Activated CD4-positive, alpha-beta memory T cell treated with anti-CD3 and anti-CD28 coated beads for 36 hours (primary cell): Measurements from ENCODE around the gene RFNG. TPM values are rescaled to one million over a fixed set of nuclear protein-coding genes. Genes with fewer than 3 reads are reported as not detected.

ENCODE experiments used
- CTCF ChIA-PET: fragments of 350-600 bp; sonication (Branson Sonifier 250); formaldehyde crosslinking; loops from one replicate; lab custom pipeline; 2021; ENCODE audit warnings: antibody characterized with exemption, inconsistent platforms; lab: Charles Lee
- POLR2A ChIA-PET: fragments of 350-600 bp; sonication (Branson Sonifier 250); formaldehyde crosslinking; loops from one replicate; lab custom pipeline; 2021; ENCODE audit warnings: antibody characterized with exemption; lab: Charles Lee
- DNase-seq: peaks from one replicate; pipeline ENCODE4 v3.0.0-alpha.2; 2020
- H3K27ac Mint-ChIP-seq: one replicate; pipeline ENCODE4 v1.8.0; 2021; ENCODE audit warnings: mixed read lengths
- H3K27me3 Mint-ChIP-seq: one replicate; pipeline ENCODE4 v1.8.0; 2021; ENCODE audit warnings: mixed read lengths
- H3K36me3 Mint-ChIP-seq: one replicate; pipeline ENCODE4 v1.8.0; 2021; ENCODE audit warnings: mixed read lengths
- H3K4me1 Mint-ChIP-seq: one replicate; pipeline ENCODE4 v1.8.0; 2021; ENCODE audit warnings: low read depth, mixed read lengths
- H3K4me3 Mint-ChIP-seq: one replicate; pipeline ENCODE4 v1.8.0; 2021; ENCODE audit warnings: mild to moderate bottlenecking, mixed read lengths
- H3K9me3 Mint-ChIP-seq: one replicate; pipeline ENCODE4 v1.8.0; 2021; ENCODE audit warnings: mixed read lengths
- intact Hi-C: fragments of 100-400 bp; cut with micrococcal nuclease; formaldehyde crosslinking; loops from one replicate; pipeline ENCODE4 v1.15.1; 2023
- total RNA-seq, 2 experiments: library from RNA; stranded (reverse); gene quantifications; one replicate each; pipeline ENCODE4 v1.2.3, GENCODE V29; 2021

The RFNG gene
- total RNA-seq, 2 experiments from 2014 or later = 16.5 to 17.5 TPM

GRCh38 chr17:82060614-82061013, 9.0 kb upstream of the RFNG start:
- Mint-ChIP-seq H3K4me1 (peaks cover 5% of the 10 kb centered on the region), H3K36me3 (peaks cover 8% of the 10 kb centered on the region), H3K27me3 (no peaks in the 10 kb centered on the region), H3K4me3 (no peak overlapping the region), H3K9me3 (no peaks in the 10 kb centered on the region), H3K27ac (no peak overlapping the region)
- intact Hi-C loops = loop anchor here (10.0 kb wide), 1 partner anchor 94 kb away; no protein-coding TSS in a partner anchor
- CTCF ChIA-PET = interaction anchor here (1.0 kb wide), 1 partner anchor 93 kb away, joined by 3 read pairs; no protein-coding TSS in a partner anchor
- DNase-seq = no peak
- POLR2A ChIA-PET = interaction anchor here (1.4 kb wide), 1 partner anchor 17 kb away, joined by 6 read pairs; no protein-coding TSS in a partner anchor

DNA sequence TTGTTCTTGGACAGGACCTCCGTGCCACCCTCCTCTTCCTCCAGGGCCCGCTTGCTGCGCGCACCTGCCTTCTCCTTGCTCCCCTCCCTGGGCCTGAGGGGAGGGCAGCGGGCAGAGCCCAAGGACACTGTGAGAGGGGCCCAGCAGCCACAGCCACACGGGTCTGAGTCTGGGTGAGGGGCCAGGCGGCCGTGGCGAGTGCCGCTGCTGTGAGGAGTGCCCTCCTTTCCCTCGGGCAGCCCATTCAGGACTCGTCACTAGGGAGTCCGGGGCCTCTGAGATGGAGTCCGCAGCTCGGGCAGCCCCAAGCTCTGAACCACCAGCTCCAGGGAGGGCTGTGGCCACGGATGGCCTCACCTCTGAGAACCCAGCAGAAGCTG, 8.4 kb upstream of the RFNG start:
- Mint-ChIP-seq H3K27me3 (no peaks in the 10 kb centered on the region), H3K4me3 (no peak overlapping the region), H3K4me1 (peaks cover 5% of the 10 kb centered on the region), H3K27ac (no peak overlapping the region), H3K36me3 (peaks cover 8% of the 10 kb centered on the region), H3K9me3 (no peaks in the 10 kb centered on the region)
- DNase-seq = no peak
- intact Hi-C loops = loop anchor here (10.0 kb wide), 1 partner anchor 95 kb away; no protein-coding TSS in a partner anchor
- CTCF ChIA-PET = interaction anchor here (1.0 kb wide), 1 partner anchor 94 kb away, joined by 3 read pairs; no protein-coding TSS in a partner anchor
- POLR2A ChIA-PET = interaction anchor here (1.4 kb wide), 1 partner anchor 18 kb away, joined by 6 read pairs; no protein-coding TSS in a partner anchor

- H3K27ac Mint-ChIP-seq = no peak overlapping the region
- POLR2A ChIA-PET = interaction anchor here (1.4 kb wide), 1 partner anchor 18 kb away, joined by 6 read pairs; no protein-coding TSS in a partner anchor
Observed at GRCh38 chr17:82059272-82060000, 7.8 kb upstream of the RFNG start.

DNA sequence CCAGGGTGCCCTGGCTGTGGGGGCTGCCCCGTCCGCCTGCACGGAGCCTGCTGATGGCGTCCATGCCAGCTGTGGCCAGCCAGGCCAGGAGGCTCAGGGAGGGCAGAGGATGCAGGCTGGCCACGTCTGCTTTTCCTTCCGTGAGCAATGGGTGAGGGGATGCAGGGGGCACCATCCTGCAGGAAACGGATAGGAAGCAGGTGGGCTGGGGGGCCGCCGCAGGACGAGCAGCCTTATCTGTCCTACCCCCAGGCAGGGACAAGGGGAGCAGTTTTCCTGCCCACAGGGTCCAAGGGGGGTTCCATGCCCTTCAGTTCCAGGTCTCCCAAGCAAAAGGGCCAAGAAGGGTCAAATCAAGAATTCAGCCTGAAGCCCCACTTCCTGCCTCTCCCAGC, 7.2 kb upstream of the RFNG start:
- POLR2A ChIA-PET = interaction anchor here (1.4 kb wide), 1 partner anchor 19 kb away, joined by 6 read pairs; no protein-coding TSS in a partner anchor
- H3K27me3 Mint-ChIP-seq = no peaks in the 10 kb centered on the region
- no peaks in the 10 kb centered on the region for H3K4me1 Mint-ChIP-seq
- no peaks in the 10 kb centered on the region for H3K9me3 Mint-ChIP-seq
- H3K27ac Mint-ChIP-seq = no peak overlapping the region
- no peak overlapping the region for H3K4me3 Mint-ChIP-seq
- H3K36me3 Mint-ChIP-seq = peaks cover 8% of the 10 kb centered on the region
- CTCF ChIA-PET = no interaction called here
- intact Hi-C loops = no loop called here
- no peak for DNase-seq

More at GRCh38 chr17:82059272-82060000, 7.8 kb upstream of the RFNG start:
- Mint-ChIP-seq H3K4me3 (no peak overlapping the region), H3K4me1 (peaks cover 5% of the 10 kb centered on the region), H3K27me3 (no peaks in the 10 kb centered on the region), H3K9me3 (no peaks in the 10 kb centered on the region), H3K36me3 (peaks cover 8% of the 10 kb centered on the region)
- CTCF ChIA-PET = interaction anchor here (1.0 kb wide), 1 partner anchor 95 kb away, joined by 3 read pairs; no protein-coding TSS in a partner anchor
- intact Hi-C loops = no loop called here
- no peak for DNase-seq

- POLR2A ChIA-PET = no interaction called here
- Mint-ChIP-seq H3K9me3 (no peaks in the 10 kb centered on the region), H3K4me3 (no peak overlapping the region), H3K4me1 (peaks cover 5% of the 10 kb centered on the region), H3K36me3 (peaks cover 8% of the 10 kb centered on the region), H3K27me3 (no peaks in the 10 kb centered on the region), H3K27ac (no peak overlapping the region)
- CTCF ChIA-PET = no interaction called here
- intact Hi-C loops = no loop called here
- no peak for DNase-seq
Observed at GRCh38 chr17:82058230-82058854, 6.7 kb upstream of the RFNG start.

DNA sequence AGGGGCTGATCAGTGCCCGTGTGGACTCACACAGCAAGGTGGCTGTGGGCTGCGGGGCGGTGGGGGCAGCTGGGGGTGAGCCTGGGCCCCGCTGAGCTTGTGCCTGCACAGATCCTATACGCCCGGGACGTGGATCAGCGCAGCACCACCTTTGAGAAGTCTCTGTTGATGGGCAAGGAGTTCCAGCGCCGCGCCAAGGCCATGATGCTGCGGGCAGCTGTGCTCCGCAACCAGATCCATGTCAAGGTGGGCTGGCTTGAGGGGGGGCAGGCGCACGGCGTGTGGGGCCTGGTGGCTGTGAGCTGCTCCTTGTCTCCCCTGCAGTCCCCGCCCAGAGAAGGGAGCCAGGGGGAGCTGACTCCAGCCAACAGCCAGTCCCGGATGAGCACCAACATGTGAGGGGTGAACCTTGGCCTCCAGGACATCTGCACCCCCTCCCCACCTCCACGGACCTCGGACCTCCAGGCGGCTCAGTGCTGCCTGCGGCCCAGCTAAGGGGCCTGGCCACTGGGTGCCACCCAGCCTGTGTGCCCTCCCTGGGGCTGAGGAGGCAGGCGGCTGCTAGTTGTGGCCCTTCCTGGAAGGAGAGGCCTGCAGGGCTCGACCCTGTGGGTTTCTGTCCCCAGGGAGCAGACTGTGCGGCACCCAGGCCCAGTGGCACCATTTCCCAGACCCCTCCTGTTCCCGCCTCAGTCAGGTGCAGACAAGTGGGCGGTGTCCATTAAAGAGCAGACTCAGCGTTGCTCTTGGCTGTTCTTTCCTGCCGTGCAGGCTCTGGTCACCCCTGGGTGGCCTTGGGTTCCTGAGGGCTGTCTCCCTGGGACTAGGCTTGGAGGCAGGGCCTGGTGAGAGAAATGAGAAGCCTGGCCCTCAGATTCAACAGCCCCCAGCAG, 5.4 kb upstream of the RFNG start:
- no peak for DNase-seq
- Mint-ChIP-seq H3K27ac (no peak overlapping the region), H3K4me3 (no peak overlapping the region), H3K4me1 (peaks cover 11% of the 10 kb centered on the region), H3K27me3 (no peaks in the 10 kb centered on the region), H3K36me3 (peaks cover 6% of the 10 kb centered on the region), H3K9me3 (no peaks in the 10 kb centered on the region)
- POLR2A ChIA-PET = interaction anchor here (0.6 to 1.0 kb wide), 2 partner anchors 8 to 9 kb away, joined by 3 to 4 read pairs; partner anchors contain the start of gene DUS1L
- intact Hi-C loops = no loop called here
- CTCF ChIA-PET = no interaction called here

DNA sequence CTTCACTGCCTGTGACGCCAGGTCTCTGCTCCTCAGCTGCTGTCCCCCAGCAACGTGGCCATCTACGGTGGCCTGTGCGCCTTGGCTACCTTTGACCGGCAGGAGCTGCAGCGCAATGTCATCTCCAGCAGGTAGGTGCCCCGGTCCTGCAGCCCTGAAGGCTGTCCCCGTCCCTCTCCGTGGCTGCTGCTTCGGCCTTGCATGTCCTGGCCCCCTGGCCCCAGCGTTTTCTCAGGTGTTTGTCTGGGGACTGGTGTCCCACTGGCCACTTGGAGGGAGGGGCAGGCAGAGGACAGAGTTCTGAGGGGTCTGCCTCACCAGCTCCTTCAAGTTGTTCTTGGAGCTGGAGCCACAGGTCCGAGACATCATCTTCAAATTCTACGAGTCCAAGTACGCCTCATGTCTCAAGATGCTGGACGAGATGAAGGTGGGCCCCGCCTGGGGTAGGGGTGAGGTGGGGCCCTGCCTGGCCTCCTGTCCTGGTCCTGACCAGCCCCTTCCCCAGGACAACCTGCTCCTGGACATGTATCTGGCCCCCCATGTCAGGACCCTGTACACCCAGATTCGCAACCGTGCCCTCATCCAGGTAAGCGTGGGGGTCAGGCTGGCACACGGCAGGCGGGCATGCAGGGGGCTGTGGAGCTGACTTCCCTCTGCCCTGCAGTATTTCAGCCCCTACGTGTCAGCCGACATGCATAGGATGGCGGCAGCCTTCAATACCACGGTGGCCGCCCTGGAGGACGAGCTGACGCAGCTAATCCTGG, 4.5 kb upstream of the RFNG start:
- no peak for DNase-seq
- intact Hi-C loops = no loop called here
- Mint-ChIP-seq H3K9me3 (no peaks in the 10 kb centered on the region), H3K4me3 (no peak overlapping the region), H3K4me1 (peaks cover 11% of the 10 kb centered on the region), H3K36me3 (peaks cover 6% of the 10 kb centered on the region), H3K27me3 (no peaks in the 10 kb centered on the region), H3K27ac (no peak overlapping the region)
- ChIA-PET POLR2A (interaction anchor here (1.0 kb wide), 1 partner anchor 10 kb away, joined by 4 read pairs; no protein-coding TSS in a partner anchor), CTCF (no interaction called here)

DNA sequence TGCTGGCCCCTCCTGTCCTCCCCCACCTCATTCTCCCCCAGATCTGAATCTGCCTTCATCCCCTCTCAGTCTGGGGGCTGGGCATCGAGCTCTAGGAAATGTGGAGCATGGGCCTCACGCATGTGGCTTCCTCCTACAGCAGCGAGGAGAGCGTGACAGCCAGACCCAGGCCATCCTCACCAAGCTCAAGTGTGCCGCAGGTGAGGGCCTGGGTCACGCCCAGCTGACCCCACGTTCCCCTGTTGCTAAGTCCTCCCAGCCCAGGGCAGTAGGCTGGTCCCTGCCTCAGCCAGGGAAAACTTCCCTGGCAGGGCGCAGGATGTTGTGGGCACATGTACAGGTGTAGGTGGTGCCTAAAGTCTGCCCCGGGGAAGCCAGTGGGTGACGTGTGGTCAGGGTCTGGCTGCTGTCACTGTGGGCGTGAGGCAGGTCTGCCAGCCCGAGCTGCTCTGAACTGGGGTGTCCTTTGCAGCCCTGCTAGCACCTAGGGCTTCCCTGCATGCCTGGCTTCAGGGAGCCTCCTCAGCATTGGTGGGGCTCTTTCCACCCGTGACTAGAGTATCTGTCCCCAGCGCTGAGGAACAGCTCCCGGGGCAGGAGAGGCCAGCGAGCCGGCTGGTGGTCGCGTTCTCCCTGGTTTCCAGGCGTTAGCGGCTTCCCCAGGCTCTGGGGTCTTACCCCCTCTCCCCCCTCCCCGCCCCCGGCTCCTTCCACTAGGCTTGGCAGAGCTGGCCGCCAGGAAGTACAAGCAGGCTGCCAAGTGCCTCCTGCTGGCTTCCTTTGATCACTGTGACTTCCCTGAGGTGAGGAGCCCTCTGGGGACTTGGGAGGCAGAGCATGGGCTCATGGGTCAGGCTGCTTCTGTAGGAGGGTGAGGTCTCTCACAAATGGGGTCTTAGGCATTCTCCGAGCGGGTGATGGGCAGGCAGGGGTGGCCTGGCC, 3.7 kb upstream of the RFNG start:
- H3K27me3 Mint-ChIP-seq = no peaks in the 10 kb centered on the region
- ChIA-PET CTCF (interaction anchor here (0.6 to 1.3 kb wide), 2 partner anchors 18 to 96 kb away, joined by 3 to 4 read pairs; partner anchors contain the start of gene DCXR), POLR2A (no interaction called here)

DNA sequence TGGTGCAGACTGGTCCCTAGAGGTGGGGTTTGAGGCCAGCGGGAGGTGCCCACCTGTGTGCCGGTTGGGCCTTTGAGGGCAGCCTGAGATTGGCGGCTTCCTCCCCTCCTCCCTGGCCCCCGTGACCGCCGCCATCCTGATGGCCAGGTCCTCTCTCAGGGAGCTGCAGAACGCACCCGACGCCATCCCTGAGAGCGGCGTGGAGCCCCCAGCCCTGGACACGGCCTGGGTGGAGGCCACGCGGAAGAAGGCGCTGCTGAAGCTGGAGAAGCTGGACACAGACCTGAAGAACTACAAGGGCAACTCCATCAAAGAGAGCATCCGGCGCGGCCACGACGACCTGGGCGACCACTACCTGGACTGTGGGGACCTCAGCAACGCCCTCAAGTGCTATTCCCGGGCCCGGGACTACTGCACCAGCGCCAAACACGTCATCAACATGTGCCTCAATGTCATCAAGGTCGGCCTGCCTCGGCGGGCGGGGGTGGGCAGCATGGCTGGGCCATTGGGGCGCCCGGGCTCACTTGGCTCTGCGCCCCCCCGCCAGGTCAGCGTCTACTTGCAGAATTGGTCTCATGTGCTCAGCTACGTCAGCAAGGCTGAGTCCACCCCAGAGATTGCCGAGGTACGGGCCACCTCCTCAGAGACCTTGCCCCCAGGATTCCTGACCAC, 2.9 kb upstream of the RFNG start:
- H3K9me3 Mint-ChIP-seq = no peaks in the 10 kb centered on the region
- no peaks in the 10 kb centered on the region for H3K27me3 Mint-ChIP-seq
- ChIA-PET CTCF (interaction anchor here (0.6 to 1.3 kb wide), 3 partner anchors 17 to 95 kb away, joined by 3 to 4 read pairs (median 4); partner anchors contain the start of gene DCXR), POLR2A (no interaction called here)
- H3K36me3 Mint-ChIP-seq = peaks cover 8% of the 10 kb centered on the region
- no peak overlapping the region for H3K4me3 Mint-ChIP-seq
- no peak overlapping the region for H3K27ac Mint-ChIP-seq
- H3K4me1 Mint-ChIP-seq = peaks cover 21% of the 10 kb centered on the region
- DNase-seq = no peak
- intact Hi-C loops = no loop called here

More for the DNA sequence above, 3.7 kb upstream of the RFNG start:
- Mint-ChIP-seq H3K4me1 (peaks cover 17% of the 10 kb centered on the region), H3K27ac (no peak overlapping the region), H3K36me3 (peaks cover 8% of the 10 kb centered on the region), H3K9me3 (no peaks in the 10 kb centered on the region), H3K4me3 (no peak overlapping the region)
- DNase-seq = no peak
- intact Hi-C loops = no loop called here
